Measurements from ENCODE around the gene CDH4.

GRCh38 chr20:61780066-61780465 is 528.0 kb downstream of the CDH4 start:
- no peak for TF ChIP-seq POLR2A (IDR thresholded peaks at IDR 0.05)
- TF ChIP-seq POLR2AphosphoS5 (IDR thresholded peaks at IDR 0.05), result no peak

Measured in upper lobe of left lung (tissue), 4 donors.